K562 (cell line): ENCODE measurements around the gene PRTFDC1. TPM values are rescaled to one million over a fixed set of nuclear protein-coding genes. Genes with fewer than 3 reads are reported as not detected.

Source experiments
- ATF1 ChIP-seq, 2 experiments: fragments of 450-650 bp in 1 of 2; IDR thresholded peaks; 2 replicates each; pipeline ENCODE4 v1.6.1; 2016; ENCODE audit warnings: missing compliant biosample characterization in 1 of 2, missing genetic modification characterization in 1 of 2
- BDP1 ChIP-seq: IDR thresholded peaks from 3 replicates; pipeline ENCODE4 v1.6.1; 2011; ENCODE audit not compliant: insufficient read length, insufficient read depth
- DDX20 ChIP-seq: fragments of 450-650 bp; IDR thresholded peaks from 2 replicates; pipeline ENCODE4 v1.6.1; 2016; ENCODE audit warnings: missing genetic modification characterization, low read depth, mild to moderate bottlenecking, missing compliant biosample characterization, moderate library complexity
- GABPB1 ChIP-seq: sonication (generic); formaldehyde crosslinking; IDR thresholded peaks from 2 replicates; pipeline ENCODE4 v1.8.0; 2022; ENCODE audit warnings: mild to moderate bottlenecking, missing genetic modification reagents
- POLR2A ChIP-seq: fragments of 450-650 bp; conservative IDR thresholded peaks from 2 replicates; pipeline ENCODE4 v1.6.1; 2016
- SPI1 ChIP-seq: IDR thresholded peaks from 2 replicates; pipeline ENCODE4 v1.6.1; 2011; ENCODE audit warnings: low read depth, low read length, control low read depth, borderline replicate concordance
- SRF ChIP-seq, 2 experiments: fragments of 250-450, 450-650 bp in 1 of 2; sonication (Bioruptor Pico) in 1 of 2; sonication (generic) in 1 of 2; formaldehyde crosslinking; IDR thresholded peaks; 2 replicates each; pipeline versions ENCODE4 v1.5.0 to v1.5.1; 2020 to 2022; ENCODE audit warnings: mild to moderate bottlenecking in 1 of 2, missing genetic modification reagents in 1 of 2
- TAF9B ChIP-seq: fragments of 450-650 bp; IDR thresholded peaks from 2 replicates; pipeline ENCODE4 v1.6.1; 2018; ENCODE audit warnings: mild to moderate bottlenecking; ENCODE audit not compliant: partially characterized antibody
- TEAD1 ChIP-seq, 2 experiments: fragments of 450-650 bp in 1 of 2; sonication (generic) in 1 of 2; formaldehyde crosslinking; IDR thresholded peaks; 2 replicates each; pipeline versions ENCODE4 v1.4.0 to v1.8.0; 2020 to 2022; ENCODE audit warnings: mild to moderate bottlenecking in 2 of 2, missing genetic modification reagents in 1 of 2
- ZFP30 ChIP-seq: fragments of 250-450 bp; sonication (Bioruptor Pico); IDR thresholded peaks from 2 replicates; pipeline ENCODE4 v1.8.0; 2022; ENCODE audit warnings: moderate library complexity, mild to moderate bottlenecking, inconsistent platforms, borderline replicate concordance
- ZKSCAN3 ChIP-seq: fragments of 250-450 bp; sonication (Bioruptor Pico); IDR thresholded peaks from 2 replicates; pipeline ENCODE4 v1.4.0; 2020
- ZNF224 ChIP-seq: sonication (generic); formaldehyde crosslinking; IDR thresholded peaks from 2 replicates; pipeline ENCODE4 v1.8.0; 2022; ENCODE audit warnings: mild to moderate bottlenecking, missing genetic modification reagents
- ZNF347 ChIP-seq: fragments of 450-650 bp; formaldehyde crosslinking; IDR thresholded peaks from 2 replicates; pipeline ENCODE4 v1.4.0; 2020; ENCODE audit warnings: low read depth, mild to moderate bottlenecking, moderate library complexity
- ZNF354B ChIP-seq: fragments of 250-450 bp; sonication (Bioruptor Pico); IDR thresholded peaks from 2 replicates; pipeline ENCODE4 v1.4.0; 2020
- ZNF76 ChIP-seq: fragments of 250-450 bp; sonication (Bioruptor Pico); IDR thresholded peaks from 2 replicates; pipeline ENCODE4 v1.4.0; 2020; ENCODE audit warnings: mild to moderate bottlenecking, moderate library complexity, borderline replicate concordance
- polyA plus RNA-seq, 8 experiments: library from polyadenylated mRNA; depleted of rRNA in 4 of 8; stranded (reverse) in 5 of 8; unstranded in 3 of 8; fragments of >200 nt; fragmentation: Nextera tagmentation in 2 of 8; fragmentation: Illumina TruSeq in 1 of 8; extraction: Ambion mirVana in 2 of 8; extraction: Trizol in 1 of 8; gene quantifications; 2 replicates each; pipeline versions ENCODE4 v1.2.1 to v1.2.3, GENCODE V29; 2011 to 2014; ENCODE audit warnings: inconsistent platforms in 1 of 8, missing spikeins in 1 of 8
- total RNA-seq, 7 experiments: library from RNA; depleted of rRNA in 6 of 7; stranded (reverse); fragments of >200 nt in 6 of 7; fragmentation: Illumina TruSeq in 2 of 7; extraction: Trizol in 2 of 7; gene quantifications; 2 replicates each; pipeline versions ENCODE4 v1.2.1 to v1.2.3, GENCODE V29; 2011 to 2021; ENCODE audit warnings: low replicate concordance in 1 of 7
- TF ChIP-seq, protein P1 (sequence below): fragments of 250-450 bp; sonication (Bioruptor Pico); IDR thresholded peaks from 2 replicates; pipeline ENCODE4 v1.8.0; 2021; ENCODE audit warnings: borderline replicate concordance, mild to moderate bottlenecking, moderate library complexity; ENCODE audit not compliant: poor library complexity, severe bottlenecking
- TF ChIP-seq, protein P2 (sequence below): fragments of 200-800 bp; sonication (Bioruptor generic); IDR thresholded peaks from 2 replicates; pipeline ENCODE4 v1.6.1; 2017; ENCODE audit warnings: missing genetic modification characterization, missing compliant biosample characterization
- TF ChIP-seq, protein P3 (sequence below): sonication (generic); formaldehyde crosslinking; IDR thresholded peaks from 2 replicates; pipeline ENCODE4 v1.8.1; 2023; ENCODE audit warnings: mild to moderate bottlenecking, missing genetic modification reagents
- TF ChIP-seq, protein P4 (sequence below): fragments of 250-450 bp; sonication (Bioruptor Pico); IDR thresholded peaks from 2 replicates; pipeline ENCODE4 v1.4.0; 2020

The PRTFDC1 gene
- total and polyA plus RNA-seq, 9 of the 15 experiments (the other 6 are each of a cell fraction or from before 2014, with no cell fraction given) = 7.0 to 27.6 (median 10.0) TPM

DNA sequence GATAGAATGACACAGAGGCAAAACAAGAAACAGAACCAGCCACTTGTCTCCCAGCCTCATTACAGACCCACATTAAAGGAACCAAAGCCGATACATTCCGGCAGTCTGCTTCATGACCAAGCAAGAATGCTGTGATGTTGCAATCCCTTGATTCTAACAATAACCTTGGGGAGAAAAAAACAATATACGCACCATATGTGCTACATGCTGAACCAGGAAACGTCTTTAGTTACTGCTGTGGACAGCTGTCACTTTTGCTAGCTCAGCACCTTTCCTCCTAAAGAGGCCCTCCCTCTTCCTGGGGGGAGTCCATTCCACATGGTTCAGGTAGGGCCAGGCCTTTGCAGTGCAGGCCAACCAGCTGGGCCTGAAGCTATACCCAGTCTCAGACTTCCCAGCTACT lies 79.1 kb downstream of the PRTFDC1 start (continued):
- TF ChIP-seq TEAD1 (CRISPR knock-in tag; IDR thresholded peaks at IDR 0.05) (0 out of 4 replicates have a peak, but pooled peaks of 1 of the 2 experiments have one; percentile 36), BDP1 (no peak), SPI1 (no peak), POLR2A (no peak), ZNF347 (CRISPR knock-in tag) (no peak), ZFP30 (CRISPR knock-in tag) (no peak), GABPB1 (CRISPR knock-in tag) (no peak), DDX20 (tag) (no peak), TAF9B (peak; percentile 77), ZNF224 (CRISPR knock-in tag) (no peak), ZKSCAN3 (CRISPR knock-in tag) (no peak), ATF1 (CRISPR knock-in tag; IDR thresholded peaks at IDR 0.05) (no peak), ATF1 (tag; IDR thresholded peaks at IDR 0.05) (no peak; the same call in 1 of the 2 replicates), SRF (CRISPR knock-in tag; IDR thresholded peaks at IDR 0.05) (no peak), ZNF76 (CRISPR knock-in tag) (no peak), ZNF354B (CRISPR knock-in tag) (no peak)
- TF ChIP-seq, protein P1, sequence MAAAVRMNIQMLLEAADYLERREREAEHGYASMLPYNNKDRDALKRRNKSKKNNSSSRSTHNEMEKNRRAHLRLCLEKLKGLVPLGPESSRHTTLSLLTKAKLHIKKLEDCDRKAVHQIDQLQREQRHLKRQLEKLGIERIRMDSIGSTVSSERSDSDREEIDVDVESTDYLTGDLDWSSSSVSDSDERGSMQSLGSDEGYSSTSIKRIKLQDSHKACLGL (CRISPR knock-in tag) = no peak
- TF ChIP-seq, protein P2, sequence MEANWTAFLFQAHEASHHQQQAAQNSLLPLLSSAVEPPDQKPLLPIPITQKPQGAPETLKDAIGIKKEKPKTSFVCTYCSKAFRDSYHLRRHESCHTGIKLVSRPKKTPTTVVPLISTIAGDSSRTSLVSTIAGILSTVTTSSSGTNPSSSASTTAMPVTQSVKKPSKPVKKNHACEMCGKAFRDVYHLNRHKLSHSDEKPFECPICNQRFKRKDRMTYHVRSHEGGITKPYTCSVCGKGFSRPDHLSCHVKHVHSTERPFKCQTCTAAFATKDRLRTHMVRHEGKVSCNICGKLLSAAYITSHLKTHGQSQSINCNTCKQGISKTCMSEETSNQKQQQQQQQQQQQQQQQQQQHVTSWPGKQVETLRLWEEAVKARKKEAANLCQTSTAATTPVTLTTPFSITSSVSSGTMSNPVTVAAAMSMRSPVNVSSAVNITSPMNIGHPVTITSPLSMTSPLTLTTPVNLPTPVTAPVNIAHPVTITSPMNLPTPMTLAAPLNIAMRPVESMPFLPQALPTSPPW (CRISPR knock-in tag) = peak; percentile 41
- TF ChIP-seq, protein P3, sequence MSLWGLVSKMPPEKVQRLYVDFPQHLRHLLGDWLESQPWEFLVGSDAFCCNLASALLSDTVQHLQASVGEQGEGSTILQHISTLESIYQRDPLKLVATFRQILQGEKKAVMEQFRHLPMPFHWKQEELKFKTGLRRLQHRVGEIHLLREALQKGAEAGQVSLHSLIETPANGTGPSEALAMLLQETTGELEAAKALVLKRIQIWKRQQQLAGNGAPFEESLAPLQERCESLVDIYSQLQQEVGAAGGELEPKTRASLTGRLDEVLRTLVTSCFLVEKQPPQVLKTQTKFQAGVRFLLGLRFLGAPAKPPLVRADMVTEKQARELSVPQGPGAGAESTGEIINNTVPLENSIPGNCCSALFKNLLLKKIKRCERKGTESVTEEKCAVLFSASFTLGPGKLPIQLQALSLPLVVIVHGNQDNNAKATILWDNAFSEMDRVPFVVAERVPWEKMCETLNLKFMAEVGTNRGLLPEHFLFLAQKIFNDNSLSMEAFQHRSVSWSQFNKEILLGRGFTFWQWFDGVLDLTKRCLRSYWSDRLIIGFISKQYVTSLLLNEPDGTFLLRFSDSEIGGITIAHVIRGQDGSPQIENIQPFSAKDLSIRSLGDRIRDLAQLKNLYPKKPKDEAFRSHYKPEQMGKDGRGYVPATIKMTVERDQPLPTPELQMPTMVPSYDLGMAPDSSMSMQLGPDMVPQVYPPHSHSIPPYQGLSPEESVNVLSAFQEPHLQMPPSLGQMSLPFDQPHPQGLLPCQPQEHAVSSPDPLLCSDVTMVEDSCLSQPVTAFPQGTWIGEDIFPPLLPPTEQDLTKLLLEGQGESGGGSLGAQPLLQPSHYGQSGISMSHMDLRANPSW (CRISPR knock-in tag) = no peak
- TF ChIP-seq, protein P4, sequence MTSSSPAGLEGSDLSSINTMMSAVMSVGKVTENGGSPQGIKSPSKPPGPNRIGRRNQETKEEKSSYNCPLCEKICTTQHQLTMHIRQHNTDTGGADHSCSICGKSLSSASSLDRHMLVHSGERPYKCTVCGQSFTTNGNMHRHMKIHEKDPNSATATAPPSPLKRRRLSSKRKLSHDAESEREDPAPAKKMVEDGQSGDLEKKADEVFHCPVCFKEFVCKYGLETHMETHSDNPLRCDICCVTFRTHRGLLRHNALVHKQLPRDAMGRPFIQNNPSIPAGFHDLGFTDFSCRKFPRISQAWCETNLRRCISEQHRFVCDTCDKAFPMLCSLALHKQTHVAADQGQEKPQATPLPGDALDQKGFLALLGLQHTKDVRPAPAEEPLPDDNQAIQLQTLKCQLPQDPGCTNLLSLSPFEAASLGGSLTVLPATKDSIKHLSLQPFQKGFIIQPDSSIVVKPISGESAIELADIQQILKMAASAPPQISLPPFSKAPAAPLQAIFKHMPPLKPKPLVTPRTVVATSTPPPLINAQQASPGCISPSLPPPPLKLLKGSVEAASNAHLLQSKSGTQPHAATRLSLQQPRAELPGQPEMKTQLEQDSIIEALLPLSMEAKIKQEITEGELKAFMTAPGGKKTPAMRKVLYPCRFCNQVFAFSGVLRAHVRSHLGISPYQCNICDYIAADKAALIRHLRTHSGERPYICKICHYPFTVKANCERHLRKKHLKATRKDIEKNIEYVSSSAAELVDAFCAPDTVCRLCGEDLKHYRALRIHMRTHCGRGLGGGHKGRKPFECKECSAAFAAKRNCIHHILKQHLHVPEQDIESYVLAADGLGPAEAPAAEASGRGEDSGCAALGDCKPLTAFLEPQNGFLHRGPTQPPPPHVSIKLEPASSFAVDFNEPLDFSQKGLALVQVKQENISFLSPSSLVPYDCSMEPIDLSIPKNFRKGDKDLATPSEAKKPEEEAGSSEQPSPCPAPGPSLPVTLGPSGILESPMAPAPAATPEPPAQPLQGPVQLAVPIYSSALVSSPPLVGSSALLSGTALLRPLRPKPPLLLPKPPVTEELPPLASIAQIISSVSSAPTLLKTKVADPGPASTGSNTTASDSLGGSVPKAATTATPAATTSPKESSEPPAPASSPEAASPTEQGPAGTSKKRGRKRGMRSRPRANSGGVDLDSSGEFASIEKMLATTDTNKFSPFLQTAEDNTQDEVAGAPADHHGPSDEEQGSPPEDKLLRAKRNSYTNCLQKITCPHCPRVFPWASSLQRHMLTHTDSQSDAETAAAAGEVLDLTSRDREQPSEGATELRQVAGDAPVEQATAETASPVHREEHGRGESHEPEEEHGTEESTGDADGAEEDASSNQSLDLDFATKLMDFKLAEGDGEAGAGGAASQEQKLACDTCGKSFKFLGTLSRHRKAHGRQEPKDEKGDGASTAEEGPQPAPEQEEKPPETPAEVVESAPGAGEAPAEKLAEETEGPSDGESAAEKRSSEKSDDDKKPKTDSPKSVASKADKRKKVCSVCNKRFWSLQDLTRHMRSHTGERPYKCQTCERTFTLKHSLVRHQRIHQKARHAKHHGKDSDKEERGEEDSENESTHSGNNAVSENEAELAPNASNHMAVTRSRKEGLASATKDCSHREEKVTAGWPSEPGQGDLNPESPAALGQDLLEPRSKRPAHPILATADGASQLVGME = no peak
